Activated CD8-positive, alpha-beta memory T cell treated with anti-CD3 and anti-CD28 coated beads for 1 hour (primary cell): ENCODE measurements around the gene HCCS.
"Not testable (repeated sequence)": the region's sequence is repeated elsewhere in the genome, so short reads cannot be mapped to it uniquely, and the experiment has no call there.

Experiments used
- DNase-seq, 2 donors: peaks; one replicate each; pipeline ENCODE4 v3.0.0-alpha.2; 2020; ENCODE audit warnings: low read depth in 1 of 2; ENCODE audit errors: extremely low read depth in 1 of 2

Gene HCCS

GRCh38 chrX:11119313-11119943, 8.3 kb downstream of the HCCS start:
- DNase-seq, result no peak

- DNase-seq, result not testable (repeated sequence)
Measured at GRCh38 chrX:11123087-11123486, 12.0 kb downstream of the HCCS start.

GRCh38 chrX:11124112-11124511, 13.0 kb downstream of the HCCS start:
- no peak for DNase-seq

GRCh38 chrX:11125060-11125459, 13.9 kb downstream of the HCCS start:
- DNase-seq, result no peak

- DNase-seq, result no peak
Measured at GRCh38 chrX:11129534-11130105, 18.5 kb downstream of the HCCS start.

GRCh38 chrX:11130136-11130535, 19.0 kb downstream of the HCCS start:
- DNase-seq, result no peak

GRCh38 chrX:11131146-11131545, 20.0 kb downstream of the HCCS start:
- no peak for DNase-seq

- DNase-seq, result no peak
Measured at GRCh38 chrX:11135564-11136185, 24.5 kb downstream of the HCCS start.

- DNase-seq, result no peak
Measured at GRCh38 chrX:11137543-11138139, 26.5 kb downstream of the HCCS start.

GRCh38 chrX:11138498-11139390, 27.6 kb downstream of the HCCS start:
- no peak for DNase-seq

GRCh38 chrX:11143931-11144678, 33.0 kb downstream of the HCCS start:
- no peak for DNase-seq

- no peak for DNase-seq
Measured at GRCh38 chrX:11146411-11146810, 35.3 kb downstream of the HCCS start.

- DNase-seq, result no peak
Measured at GRCh38 chrX:11148401-11148800, 37.3 kb downstream of the HCCS start.

- no peak for DNase-seq
Measured at GRCh38 chrX:11151799-11152559, 40.8 kb downstream of the HCCS start.

GRCh38 chrX:11159149-11159548, 48.0 kb downstream of the HCCS start:
- DNase-seq, result no peak

- no peak for DNase-seq
Measured at GRCh38 chrX:11164433-11164832, 53.3 kb downstream of the HCCS start.

GRCh38 chrX:11171956-11172355, 60.8 kb downstream of the HCCS start:
- no peak for DNase-seq

GRCh38 chrX:11172415-11172814, 61.3 kb downstream of the HCCS start:
- DNase-seq, result no peak
